HepG2 (cell line): Measurements from ENCODE around the gene SYNJ2. TPM values are rescaled to one million over a fixed set of nuclear protein-coding genes. Genes with fewer than 3 reads are reported as not detected.

Experiments
- ATAD3A ChIP-seq: sonication (generic); formaldehyde crosslinking; IDR thresholded peaks from 2 replicates; pipeline ENCODE4 v1.4.0; 2020; ENCODE audit warnings: missing genetic modification reagents
- FIP1L1 ChIP-seq: fragments of 200-400 bp; formaldehyde crosslinking; IDR thresholded peaks from 2 replicates; pipeline ENCODE4 v1.6.1; 2018; ENCODE audit warnings: low read depth, mild to moderate bottlenecking, low read length, moderate library complexity, borderline replicate concordance; ENCODE audit not compliant: insufficient read depth
- HNRNPLL ChIP-seq: fragments of 200-400 bp; formaldehyde crosslinking; IDR thresholded peaks from 2 replicates; pipeline ENCODE4 v1.6.1; 2017; ENCODE audit warnings: mild to moderate bottlenecking, low read depth, low read length; ENCODE audit not compliant: poor library complexity, severe bottlenecking
- MTA3 ChIP-seq: sonication (generic); formaldehyde crosslinking; IDR thresholded peaks from 2 replicates; pipeline ENCODE4 v1.4.0; 2020; ENCODE audit warnings: missing genetic modification reagents
- NRL ChIP-seq: sonication (generic); formaldehyde crosslinking; IDR thresholded peaks from 2 replicates; pipeline ENCODE4 v1.5.0; 2020; ENCODE audit warnings: missing genetic modification reagents, mild to moderate bottlenecking, moderate library complexity, borderline replicate concordance
- PCBP2 ChIP-seq: fragments of 200-400 bp; formaldehyde crosslinking; optimal IDR thresholded peaks from 2 replicates; pipeline ENCODE3; 2018; ENCODE audit warnings: low read length, low read depth; ENCODE audit not compliant: poor library complexity, severe bottlenecking
- RBFOX2 ChIP-seq: fragments of 200-400 bp; formaldehyde crosslinking; IDR thresholded peaks from 2 replicates; pipeline ENCODE4 v1.6.1; 2017; ENCODE audit warnings: low read depth, mild to moderate bottlenecking, low read length
- RELA ChIP-seq: sonication (generic); formaldehyde crosslinking; IDR thresholded peaks from 2 replicates; pipeline ENCODE4 v1.4.0; 2020; ENCODE audit warnings: missing genetic modification reagents
- SMAD9 ChIP-seq: sonication (generic); formaldehyde crosslinking; IDR thresholded peaks from 2 replicates; pipeline ENCODE4 v1.5.1; 2020; ENCODE audit warnings: mild to moderate bottlenecking, missing genetic modification reagents
- ZNF235 ChIP-seq: sonication (generic); formaldehyde crosslinking; IDR thresholded peaks from 2 replicates; pipeline ENCODE4 v1.8.1; 2023; ENCODE audit warnings: mild to moderate bottlenecking, missing genetic modification reagents, borderline replicate concordance
- ZNF256 ChIP-seq: sonication (generic); formaldehyde crosslinking; conservative IDR thresholded peaks from 2 replicates; pipeline ENCODE4 v1.4.0; 2020; ENCODE audit warnings: missing genetic modification reagents
- ZNF441 ChIP-seq: sonication (generic); formaldehyde crosslinking; IDR thresholded peaks from 2 replicates; pipeline ENCODE4 v1.7.0; 2021; ENCODE audit warnings: missing genetic modification reagents, borderline replicate concordance
- ZNF547 ChIP-seq: sonication (generic); formaldehyde crosslinking; IDR thresholded peaks from 2 replicates; pipeline ENCODE4 v1.5.1; 2020; ENCODE audit warnings: mild to moderate bottlenecking, missing genetic modification reagents
- ZNF776 ChIP-seq: sonication (generic); formaldehyde crosslinking; IDR thresholded peaks from 2 replicates; pipeline ENCODE4 v1.4.0; 2020; ENCODE audit warnings: mild to moderate bottlenecking, missing genetic modification reagents
- polyA plus RNA-seq, 8 experiments: library from polyadenylated mRNA; depleted of rRNA in 3 of 8; stranded (reverse) in 7 of 8; unstranded in 1 of 8; fragments of >200 nt; fragmentation: Illumina TruSeq in 4 of 8; extraction: Trizol in 4 of 8; gene quantifications; 2 replicates each; pipeline versions ENCODE4 v1.2.1 to v1.2.3, GENCODE V29; 2011 to 2016; ENCODE audit warnings: low read depth in 4 of 8, missing spikeins in 1 of 8, mixed read lengths in 1 of 8; ENCODE audit not compliant: insufficient read depth in 1 of 8
- total RNA-seq, 5 experiments: library from RNA; depleted of rRNA; stranded (reverse); fragments of >200 nt; fragmentation: Illumina TruSeq; extraction: Trizol; gene quantifications; 2 replicates each; pipeline ENCODE4 v1.2.3, GENCODE V29; 2016; ENCODE audit warnings: low read depth in 1 of 5
- TF ChIP-seq, protein P1 (sequence below): sonication (generic); formaldehyde crosslinking; IDR thresholded peaks from 2 replicates; pipeline ENCODE4 v1.9.0; 2021; ENCODE audit warnings: mild to moderate bottlenecking, missing genetic modification reagents
- TF ChIP-seq, protein P2 (sequence below): sonication (generic); formaldehyde crosslinking; IDR thresholded peaks from 2 replicates; pipeline ENCODE4 v1.5.1; 2020; ENCODE audit warnings: mild to moderate bottlenecking, moderate library complexity, missing genetic modification reagents
- TF ChIP-seq, protein P3 (sequence below), 2 experiments: fragments of 450-650 bp in 1 of 2; sonication (generic) in 1 of 2; formaldehyde crosslinking; IDR thresholded peaks; 2 replicates each; pipeline versions ENCODE4 v1.5.0 to v1.8.0; 2020 to 2022; ENCODE audit warnings: mild to moderate bottlenecking in 1 of 2, missing genetic modification reagents in 1 of 2
- TF ChIP-seq, protein P4 (sequence below): sonication (generic); formaldehyde crosslinking; IDR thresholded peaks from 2 replicates; pipeline ENCODE4 v1.9.0; 2022; ENCODE audit warnings: low read depth, missing genetic modification reagents

The SYNJ2 gene
- total and polyA plus RNA-seq, 2 of the 13 experiments (the other 11 are each of a cell fraction or from before 2014, with no cell fraction given) = 39.1 to 57.6 TPM

DNA sequence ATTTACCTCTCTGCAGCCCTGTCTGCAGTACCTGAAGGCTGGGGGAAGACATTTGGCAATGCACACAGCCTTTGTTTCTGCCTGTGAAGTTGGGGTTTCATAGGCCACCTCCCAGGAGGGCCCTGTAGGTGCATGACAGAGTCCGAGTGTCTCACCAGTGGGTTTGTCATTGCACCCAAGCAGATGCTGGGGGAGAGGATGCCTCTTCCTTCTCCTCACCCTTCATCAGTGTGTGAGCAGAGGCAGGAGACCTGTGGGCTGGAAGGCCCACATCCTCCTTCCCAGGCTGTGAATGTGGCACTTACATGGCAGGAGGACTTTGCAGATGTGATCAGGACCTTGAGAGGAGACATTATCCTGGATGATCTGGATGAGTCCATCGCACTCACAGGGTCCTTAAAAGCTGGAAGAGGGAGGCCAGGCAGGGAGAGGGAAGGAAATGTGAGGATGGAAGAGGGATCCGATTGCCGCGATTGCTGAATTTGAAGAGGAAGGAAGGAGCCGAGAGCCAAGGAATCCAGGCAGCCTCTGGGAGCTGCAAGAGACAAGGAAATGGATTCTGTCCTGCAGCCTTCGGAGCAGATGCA, 30.4 kb downstream of the SYNJ2 start (continued):
- TF ChIP-seq, protein P1, sequence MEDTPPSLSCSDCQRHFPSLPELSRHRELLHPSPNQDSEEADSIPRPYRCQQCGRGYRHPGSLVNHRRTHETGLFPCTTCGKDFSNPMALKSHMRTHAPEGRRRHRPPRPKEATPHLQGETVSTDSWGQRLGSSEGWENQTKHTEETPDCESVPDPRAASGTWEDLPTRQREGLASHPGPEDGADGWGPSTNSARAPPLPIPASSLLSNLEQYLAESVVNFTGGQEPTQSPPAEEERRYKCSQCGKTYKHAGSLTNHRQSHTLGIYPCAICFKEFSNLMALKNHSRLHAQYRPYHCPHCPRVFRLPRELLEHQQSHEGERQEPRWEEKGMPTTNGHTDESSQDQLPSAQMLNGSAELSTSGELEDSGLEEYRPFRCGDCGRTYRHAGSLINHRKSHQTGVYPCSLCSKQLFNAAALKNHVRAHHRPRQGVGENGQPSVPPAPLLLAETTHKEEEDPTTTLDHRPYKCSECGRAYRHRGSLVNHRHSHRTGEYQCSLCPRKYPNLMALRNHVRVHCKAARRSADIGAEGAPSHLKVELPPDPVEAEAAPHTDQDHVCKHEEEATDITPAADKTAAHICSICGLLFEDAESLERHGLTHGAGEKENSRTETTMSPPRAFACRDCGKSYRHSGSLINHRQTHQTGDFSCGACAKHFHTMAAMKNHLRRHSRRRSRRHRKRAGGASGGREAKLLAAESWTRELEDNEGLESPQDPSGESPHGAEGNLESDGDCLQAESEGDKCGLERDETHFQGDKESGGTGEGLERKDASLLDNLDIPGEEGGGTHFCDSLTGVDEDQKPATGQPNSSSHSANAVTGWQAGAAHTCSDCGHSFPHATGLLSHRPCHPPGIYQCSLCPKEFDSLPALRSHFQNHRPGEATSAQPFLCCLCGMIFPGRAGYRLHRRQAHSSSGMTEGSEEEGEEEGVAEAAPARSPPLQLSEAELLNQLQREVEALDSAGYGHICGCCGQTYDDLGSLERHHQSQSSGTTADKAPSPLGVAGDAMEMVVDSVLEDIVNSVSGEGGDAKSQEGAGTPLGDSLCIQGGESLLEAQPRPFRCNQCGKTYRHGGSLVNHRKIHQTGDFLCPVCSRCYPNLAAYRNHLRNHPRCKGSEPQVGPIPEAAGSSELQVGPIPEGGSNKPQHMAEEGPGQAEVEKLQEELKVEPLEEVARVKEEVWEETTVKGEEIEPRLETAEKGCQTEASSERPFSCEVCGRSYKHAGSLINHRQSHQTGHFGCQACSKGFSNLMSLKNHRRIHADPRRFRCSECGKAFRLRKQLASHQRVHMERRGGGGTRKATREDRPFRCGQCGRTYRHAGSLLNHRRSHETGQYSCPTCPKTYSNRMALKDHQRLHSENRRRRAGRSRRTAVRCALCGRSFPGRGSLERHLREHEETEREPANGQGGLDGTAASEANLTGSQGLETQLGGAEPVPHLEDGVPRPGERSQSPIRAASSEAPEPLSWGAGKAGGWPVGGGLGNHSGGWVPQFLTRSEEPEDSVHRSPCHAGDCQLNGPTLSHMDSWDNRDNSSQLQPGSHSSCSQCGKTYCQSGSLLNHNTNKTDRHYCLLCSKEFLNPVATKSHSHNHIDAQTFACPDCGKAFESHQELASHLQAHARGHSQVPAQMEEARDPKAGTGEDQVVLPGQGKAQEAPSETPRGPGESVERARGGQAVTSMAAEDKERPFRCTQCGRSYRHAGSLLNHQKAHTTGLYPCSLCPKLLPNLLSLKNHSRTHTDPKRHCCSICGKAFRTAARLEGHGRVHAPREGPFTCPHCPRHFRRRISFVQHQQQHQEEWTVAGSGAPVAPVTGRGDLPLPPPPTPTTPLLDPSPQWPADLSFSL (CRISPR knock-in tag) = 0 out of 2 replicates have a peak, but pooled peaks have one; percentile 20
- TF ChIP-seq, protein P2, sequence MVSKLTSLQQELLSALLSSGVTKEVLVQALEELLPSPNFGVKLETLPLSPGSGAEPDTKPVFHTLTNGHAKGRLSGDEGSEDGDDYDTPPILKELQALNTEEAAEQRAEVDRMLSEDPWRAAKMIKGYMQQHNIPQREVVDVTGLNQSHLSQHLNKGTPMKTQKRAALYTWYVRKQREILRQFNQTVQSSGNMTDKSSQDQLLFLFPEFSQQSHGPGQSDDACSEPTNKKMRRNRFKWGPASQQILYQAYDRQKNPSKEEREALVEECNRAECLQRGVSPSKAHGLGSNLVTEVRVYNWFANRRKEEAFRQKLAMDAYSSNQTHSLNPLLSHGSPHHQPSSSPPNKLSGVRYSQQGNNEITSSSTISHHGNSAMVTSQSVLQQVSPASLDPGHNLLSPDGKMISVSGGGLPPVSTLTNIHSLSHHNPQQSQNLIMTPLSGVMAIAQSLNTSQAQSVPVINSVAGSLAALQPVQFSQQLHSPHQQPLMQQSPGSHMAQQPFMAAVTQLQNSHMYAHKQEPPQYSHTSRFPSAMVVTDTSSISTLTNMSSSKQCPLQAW (CRISPR knock-in tag) = peak; percentile 40; the same call in 1 of the 2 replicates
- TF ChIP-seq ATAD3A (CRISPR knock-in tag) (no peak), SMAD9 (CRISPR knock-in tag) (no peak), NRL (CRISPR knock-in tag) (peak; percentile 81; the same call in 1 of the 2 replicates), HNRNPLL (no peak), RBFOX2 (0 out of 2 replicates have a peak, but pooled peaks have one; percentile 48), MTA3 (CRISPR knock-in tag) (0 out of 2 replicates have a peak, but pooled peaks have one; percentile 6), ZNF256 (CRISPR knock-in tag) (no peak), ZNF441 (peak; percentile 19; the same call in 1 of the 2 replicates), ZNF235 (CRISPR knock-in tag) (no peak), ZNF547 (CRISPR knock-in tag) (no peak), FIP1L1 (no peak), ZNF776 (CRISPR knock-in tag) (no peak), RELA (CRISPR knock-in tag) (no peak), PCBP2 (no peak)
- TF ChIP-seq, protein P3, sequence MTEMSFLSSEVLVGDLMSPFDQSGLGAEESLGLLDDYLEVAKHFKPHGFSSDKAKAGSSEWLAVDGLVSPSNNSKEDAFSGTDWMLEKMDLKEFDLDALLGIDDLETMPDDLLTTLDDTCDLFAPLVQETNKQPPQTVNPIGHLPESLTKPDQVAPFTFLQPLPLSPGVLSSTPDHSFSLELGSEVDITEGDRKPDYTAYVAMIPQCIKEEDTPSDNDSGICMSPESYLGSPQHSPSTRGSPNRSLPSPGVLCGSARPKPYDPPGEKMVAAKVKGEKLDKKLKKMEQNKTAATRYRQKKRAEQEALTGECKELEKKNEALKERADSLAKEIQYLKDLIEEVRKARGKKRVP (CRISPR knock-in tag; IDR thresholded peaks at IDR 0.05) = no peak
- TF ChIP-seq, protein P4, sequence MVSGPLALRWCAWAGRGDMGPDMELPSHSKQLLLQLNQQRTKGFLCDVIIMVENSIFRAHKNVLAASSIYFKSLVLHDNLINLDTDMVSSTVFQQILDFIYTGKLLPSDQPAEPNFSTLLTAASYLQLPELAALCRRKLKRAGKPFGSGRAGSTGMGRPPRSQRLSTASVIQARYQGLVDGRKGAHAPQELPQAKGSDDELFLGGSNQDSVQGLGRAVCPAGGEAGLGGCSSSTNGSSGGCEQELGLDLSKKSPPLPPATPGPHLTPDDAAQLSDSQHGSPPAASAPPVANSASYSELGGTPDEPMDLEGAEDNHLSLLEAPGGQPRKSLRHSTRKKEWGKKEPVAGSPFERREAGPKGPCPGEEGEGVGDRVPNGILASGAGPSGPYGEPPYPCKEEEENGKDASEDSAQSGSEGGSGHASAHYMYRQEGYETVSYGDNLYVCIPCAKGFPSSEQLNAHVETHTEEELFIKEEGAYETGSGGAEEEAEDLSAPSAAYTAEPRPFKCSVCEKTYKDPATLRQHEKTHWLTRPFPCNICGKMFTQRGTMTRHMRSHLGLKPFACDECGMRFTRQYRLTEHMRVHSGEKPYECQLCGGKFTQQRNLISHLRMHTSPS (CRISPR knock-in tag) = no peak
